Keratinocyte (primary cell): ENCODE results near the gene NGF. TPM values are rescaled to one million over a fixed set of nuclear protein-coding genes. Genes with fewer than 3 reads are reported as not detected.

Source experiments
- DNase-seq: peaks from one replicate; pipeline ENCODE4 v3.0.0-alpha.2; 2011; ENCODE audit warnings: low read depth, missing footprints, low spot score
- FAIRE-seq: peaks from 2 replicates; lab custom pipeline; 2011; peaks lifted over from hg19 to GRCh38; lab: Jason Lieb, UNC
- H2AFZ ChIP-seq: 2 replicates; pipeline ENCODE4 v1.6.0; 2012; ENCODE audit warnings: low read length, control low read depth, inconsistent platforms; ENCODE audit not compliant: control insufficient read depth
- H3K27ac ChIP-seq: 2 replicates; pipeline ENCODE4 v1.5.1; 2011; ENCODE audit warnings: low read length; ENCODE audit not compliant: control insufficient read depth, insufficient read depth
- H3K27me3 ChIP-seq: 3 replicates; pipeline ENCODE4 v1.6.0; 2011; ENCODE audit warnings: low read length; ENCODE audit not compliant: control insufficient read depth, insufficient read depth; ENCODE audit errors: extremely low read depth
- H3K36me3 ChIP-seq, 2 experiments: 2 replicates in 1 of 2; 3 replicates in 1 of 2; pipeline ENCODE4 v1.5.1; 2011; ENCODE audit warnings: low read length in 2 of 2, mild to moderate bottlenecking in 1 of 2; ENCODE audit not compliant: control insufficient read depth in 2 of 2, insufficient read depth in 2 of 2; ENCODE audit errors: extremely low read depth in 1 of 2
- H3K4me1 ChIP-seq: 3 replicates; pipeline ENCODE4 v1.5.1; 2011; ENCODE audit warnings: low read length; ENCODE audit not compliant: control insufficient read depth, insufficient read depth; ENCODE audit errors: extremely low read depth
- H3K4me2 ChIP-seq: 3 replicates; pipeline ENCODE4 v1.6.0; 2011; ENCODE audit warnings: low read depth, low read length; ENCODE audit not compliant: control insufficient read depth, insufficient read depth; ENCODE audit errors: extremely low read depth
- H3K4me3 ChIP-seq, 3 experiments: fragments of 200-600 bp in 1 of 3; sonication (generic) in 1 of 3; 2 replicates in 2 of 3; 3 replicates in 1 of 3; pipeline ENCODE4 v1.5.1; 2011 to 2016; ENCODE audit warnings: low read length in 3 of 3, mild to moderate bottlenecking in 3 of 3, control low read depth in 2 of 3, inconsistent platforms in 1 of 3, low read depth in 1 of 3, mixed read lengths in 1 of 3, mixed run types in 1 of 3, moderate library complexity in 1 of 3; ENCODE audit not compliant: control insufficient read depth in 2 of 3, insufficient read depth in 2 of 3; ENCODE audit errors: extremely low read depth in 1 of 3
- H3K79me2 ChIP-seq: 2 replicates; pipeline ENCODE4 v1.6.0; 2012; ENCODE audit warnings: low read length; ENCODE audit not compliant: control insufficient read depth, insufficient read depth
- H3K9ac ChIP-seq: 3 replicates; pipeline ENCODE4 v1.6.0; 2011; ENCODE audit warnings: low read length; ENCODE audit not compliant: control insufficient read depth, insufficient read depth; ENCODE audit errors: extremely low read depth
- H3K9me1 ChIP-seq: 3 replicates; pipeline ENCODE4 v1.6.0; 2011; ENCODE audit warnings: low read length; ENCODE audit not compliant: control insufficient read depth, insufficient read depth; ENCODE audit errors: extremely low read depth
- H3K9me3 ChIP-seq: 2 replicates; pipeline ENCODE4 v1.5.1; 2012; ENCODE audit warnings: low read depth, low read length; ENCODE audit not compliant: control insufficient read depth
- H4K20me1 ChIP-seq: 3 replicates; pipeline ENCODE4 v1.6.0; 2011; ENCODE audit warnings: low read length; ENCODE audit not compliant: control insufficient read depth, insufficient read depth; ENCODE audit errors: extremely low read depth
- EZH2 ChIP-seq: IDR thresholded peaks from one replicate; pipeline ENCODE4 v1.6.1; 2012; ENCODE audit warnings: inconsistent platforms, mild to moderate bottlenecking, low read length, moderate library complexity
- dilution Hi-C: fragments of 300-500 bp; cut with MboI; formaldehyde crosslinking; loops from one replicate; pipeline ENCODE4 v1.7.0; 2020; ENCODE audit warnings: low sequenced_read_pairs; ENCODE audit not compliant: extremely low pct_ligation_motif_present
- polyA plus RNA-seq, 5 experiments: library from polyadenylated mRNA; depleted of rRNA in 3 of 5; stranded (reverse) in 3 of 5; stranded (forward) in 1 of 5; unstranded in 1 of 5; fragments of >200 nt; gene quantifications; 1 replicate in 1 of 5; 2 replicates in 3 of 5; 3 replicates in 1 of 5; pipeline versions ENCODE4 v1.2.1 to v1.2.3, GENCODE V29; 2011 to 2012; ENCODE audit warnings: missing spikeins in 2 of 5, low read depth in 1 of 5, low replicate concordance in 1 of 5
- TF ChIP-seq, protein P1 (sequence below), 3 experiments: IDR thresholded peaks in 1 of 3; conservative IDR thresholded peaks in 1 of 3; optimal IDR thresholded peaks in 1 of 3; 2 replicates in 2 of 3; 3 replicates in 1 of 3; pipeline versions ENCODE3 to v1.5.1; 2011; ENCODE audit warnings: low read length in 3 of 3, mild to moderate bottlenecking in 3 of 3, moderate library complexity in 2 of 3, control low read depth in 1 of 3, inconsistent platforms in 1 of 3; ENCODE audit not compliant: insufficient read depth in 2 of 3; ENCODE audit errors: extremely low read depth in 1 of 3

The NGF gene
- polyA plus RNA-seq, 1 donor (not counting 4 experiments of a cell fraction or from before 2014, with no cell fraction given): 1.2 TPM

DNA sequence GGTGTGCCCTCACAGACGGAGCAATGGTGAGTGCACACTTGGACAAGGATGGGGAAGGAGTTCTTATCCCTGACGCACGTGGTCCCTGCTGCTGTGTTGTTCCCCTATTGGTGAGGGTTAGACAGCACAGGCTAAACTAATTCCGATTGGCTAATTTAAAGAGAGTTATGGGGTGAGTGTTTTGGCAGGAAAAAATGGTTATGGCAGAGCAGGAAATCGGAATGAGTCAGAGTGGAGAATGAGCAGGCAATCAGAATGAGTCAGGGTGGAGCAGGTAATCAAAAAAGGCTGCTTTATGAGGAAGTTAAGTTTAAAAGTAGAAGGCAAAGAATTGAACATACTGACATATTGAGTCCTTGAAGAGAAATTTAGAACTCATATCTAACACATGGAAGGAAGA, 100.5 kb downstream of the NGF start:
- FAIRE-seq (no peak), DNase-seq (no peak)
- peaks cover 5% of the 10 kb centered on the region for H3K9me3 ChIP-seq
- no peak for TF ChIP-seq EZH2
- TF ChIP-seq, protein P1, sequence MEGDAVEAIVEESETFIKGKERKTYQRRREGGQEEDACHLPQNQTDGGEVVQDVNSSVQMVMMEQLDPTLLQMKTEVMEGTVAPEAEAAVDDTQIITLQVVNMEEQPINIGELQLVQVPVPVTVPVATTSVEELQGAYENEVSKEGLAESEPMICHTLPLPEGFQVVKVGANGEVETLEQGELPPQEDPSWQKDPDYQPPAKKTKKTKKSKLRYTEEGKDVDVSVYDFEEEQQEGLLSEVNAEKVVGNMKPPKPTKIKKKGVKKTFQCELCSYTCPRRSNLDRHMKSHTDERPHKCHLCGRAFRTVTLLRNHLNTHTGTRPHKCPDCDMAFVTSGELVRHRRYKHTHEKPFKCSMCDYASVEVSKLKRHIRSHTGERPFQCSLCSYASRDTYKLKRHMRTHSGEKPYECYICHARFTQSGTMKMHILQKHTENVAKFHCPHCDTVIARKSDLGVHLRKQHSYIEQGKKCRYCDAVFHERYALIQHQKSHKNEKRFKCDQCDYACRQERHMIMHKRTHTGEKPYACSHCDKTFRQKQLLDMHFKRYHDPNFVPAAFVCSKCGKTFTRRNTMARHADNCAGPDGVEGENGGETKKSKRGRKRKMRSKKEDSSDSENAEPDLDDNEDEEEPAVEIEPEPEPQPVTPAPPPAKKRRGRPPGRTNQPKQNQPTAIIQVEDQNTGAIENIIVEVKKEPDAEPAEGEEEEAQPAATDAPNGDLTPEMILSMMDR (optimal IDR thresholded peaks at IDR 0.05 in 1 of 3, IDR thresholded peaks at IDR 0.05 in 1 of 3, conservative IDR thresholded peaks at IDR 0.05 in 1 of 3; ENCODE audit: extremely low read depth in 1 of 3, insufficient read depth in 2 of 3, low read length in 3 of 3): no peak
- H3K36me3 ChIP-seq: no peaks in the 10 kb centered on the region
- H2AFZ ChIP-seq: no peak overlapping the region
- no peaks in the 10 kb centered on the region for H3K79me2 ChIP-seq
- no peaks in the 10 kb centered on the region for H4K20me1 ChIP-seq
- no peak overlapping the region for H3K27ac ChIP-seq
- no peaks in the 10 kb centered on the region for H3K9me1 ChIP-seq
- peaks cover 25% of the 10 kb centered on the region for H3K4me1 ChIP-seq
- dilution Hi-C loops: no loop called here
- H3K4me2 ChIP-seq: no peak overlapping the region
- no peak overlapping the region for H3K4me3 ChIP-seq
- H3K27me3 ChIP-seq: no peaks in the 10 kb centered on the region
- H3K9ac ChIP-seq: no peak overlapping the region

- peaks cover 5% of the 10 kb centered on the region for H3K9me3 ChIP-seq
- no peaks in the 10 kb centered on the region for H4K20me1 ChIP-seq
- TF ChIP-seq, protein P1 (optimal IDR thresholded peaks at IDR 0.05 in 1 of 3, IDR thresholded peaks at IDR 0.05 in 1 of 3, conservative IDR thresholded peaks at IDR 0.05 in 1 of 3; ENCODE audit: extremely low read depth in 1 of 3, insufficient read depth in 2 of 3, low read length in 3 of 3): no peak
- TF ChIP-seq EZH2: no peak
- H2AFZ ChIP-seq: no peak overlapping the region
- FAIRE-seq (no peak), DNase-seq (no peak)
- no peaks in the 10 kb centered on the region for H3K79me2 ChIP-seq
- H3K27ac ChIP-seq: no peak overlapping the region
- H3K9me1 ChIP-seq: no peaks in the 10 kb centered on the region
- peaks cover 25% of the 10 kb centered on the region for H3K4me1 ChIP-seq
- no peak overlapping the region for H3K4me2 ChIP-seq
- no peaks in the 10 kb centered on the region for H3K27me3 ChIP-seq
- no peak overlapping the region for H3K9ac ChIP-seq
- no peak overlapping the region for H3K4me3 ChIP-seq
- dilution Hi-C loops: no loop called here
- H3K36me3 ChIP-seq: no peaks in the 10 kb centered on the region
Observed at GRCh38 chr1:115237023-115237422, 101.0 kb downstream of the NGF start.

Other genes starting within 250 kb of the NGF start
- 0.26 to 1.1 TPM (median 0.37 TPM) in 3 replicates for gene TSPAN2, start 248.7 kb downstream of the NGF start, polyA plus RNA-seq